Activated CD4-positive, CD25-positive, alpha-beta regulatory T cell treated with anti-CD3 and anti-CD28 coated beads, Interleukin-2, amount 50 U/mL, for 16 hours (primary cell): Measurements from ENCODE around the gene WSCD1.

ENCODE experiments used
- DNase-seq: peaks from one replicate; pipeline ENCODE4 v3.0.0-alpha.2; 2020; ENCODE audit warnings: low read depth, low spot score

Gene WSCD1

GRCh38 chr17:6107791-6108190 lies 37.6 kb downstream of the WSCD1 start:
- no peak for DNase-seq

- no peak for DNase-seq
These were observed 38.2 kb downstream of the WSCD1 start for GRCh38 chr17:6108382-6108781.

- DNase-seq = no peak
These were observed 38.8 kb downstream of the WSCD1 start for GRCh38 chr17:6108987-6109386.

GRCh38 chr17:6109536-6109935 lies 39.4 kb downstream of the WSCD1 start:
- DNase-seq = no peak

GRCh38 chr17:6110088-6110487 lies 39.9 kb downstream of the WSCD1 start:
- no peak for DNase-seq

GRCh38 chr17:6110592-6110991 lies 40.4 kb downstream of the WSCD1 start:
- DNase-seq = no peak

GRCh38 chr17:6120351-6120750 lies 50.2 kb downstream of the WSCD1 start:
- no peak for DNase-seq

- DNase-seq = no peak
These were observed 54.7 kb downstream of the WSCD1 start for GRCh38 chr17:6124856-6125255.

GRCh38 chr17:6126768-6127167 lies 56.6 kb downstream of the WSCD1 start:
- no peak for DNase-seq

- no peak for DNase-seq
These were observed 64.5 kb downstream of the WSCD1 start for GRCh38 chr17:6134721-6135120.

- DNase-seq = no peak
These were observed 65.1 kb downstream of the WSCD1 start for GRCh38 chr17:6135236-6135635.

GRCh38 chr17:6135996-6136395 lies 65.8 kb downstream of the WSCD1 start:
- no peak for DNase-seq

GRCh38 chr17:6137716-6138502 lies 67.7 kb downstream of the WSCD1 start:
- no peak for DNase-seq

GRCh38 chr17:6138761-6139446 lies 68.7 kb downstream of the WSCD1 start:
- no peak for DNase-seq

GRCh38 chr17:6139447-6139832 lies 69.3 kb downstream of the WSCD1 start:
- no peak for DNase-seq

GRCh38 chr17:6140188-6140587 lies 70.0 kb downstream of the WSCD1 start:
- no peak for DNase-seq

GRCh38 chr17:6140728-6141330 lies 70.7 kb downstream of the WSCD1 start:
- no peak for DNase-seq

- no peak for DNase-seq
These were observed 72.5 kb downstream of the WSCD1 start for GRCh38 chr17:6142701-6143100.

- no peak for DNase-seq
These were observed 75.8 kb downstream of the WSCD1 start for GRCh38 chr17:6145946-6146345.

GRCh38 chr17:6147042-6147441 lies 76.9 kb downstream of the WSCD1 start:
- DNase-seq = no peak

GRCh38 chr17:6153375-6153774 lies 83.2 kb downstream of the WSCD1 start:
- DNase-seq = no peak

GRCh38 chr17:6157716-6158115 lies 87.5 kb downstream of the WSCD1 start:
- no peak for DNase-seq
